ENCODE results near the gene APBB2.

The APBB2 gene

GRCh38 chr4:40811956-40812355 lies 402.4 kb downstream of the APBB2 start:
- no peak for DNase-seq
- H3K4me1 Mint-ChIP-seq, result no peaks in the 10 kb centered on the region
- no peak for ATAC-seq
- no peak overlapping the region for H3K4me3 Mint-ChIP-seq
- H3K27me3 Mint-ChIP-seq, result no peaks in the 10 kb centered on the region
- no peaks in the 10 kb centered on the region for H3K9me3 Mint-ChIP-seq
- no peak overlapping the region for H3K27ac Mint-ChIP-seq

- no peaks in the 10 kb centered on the region for H3K9me3 Mint-ChIP-seq
- DNase-seq (no peak), ATAC-seq (no peak)
- H3K27ac Mint-ChIP-seq, result peak overlapping the region in 1 of 2 donors; percentile 50
- H3K27me3 Mint-ChIP-seq, result no peaks in the 10 kb centered on the region
- no peaks in the 10 kb centered on the region for H3K4me1 Mint-ChIP-seq
- no peak overlapping the region for H3K4me3 Mint-ChIP-seq
Observed at GRCh38 chr4:40808926-40809457, 405.4 kb downstream of the APBB2 start.

- DNase-seq (no peak), ATAC-seq (no peak)
- H3K27ac Mint-ChIP-seq, result no peak overlapping the region
- no peak overlapping the region for H3K4me3 Mint-ChIP-seq
- no peaks in the 10 kb centered on the region for H3K9me3 Mint-ChIP-seq
- H3K4me1 Mint-ChIP-seq, result no peaks in the 10 kb centered on the region
- H3K27me3 Mint-ChIP-seq, result no peaks in the 10 kb centered on the region
Observed at GRCh38 chr4:40804598-40804997, 409.7 kb downstream of the APBB2 start.

GRCh38 chr4:40800064-40800463 lies 414.3 kb downstream of the APBB2 start:
- H3K4me3 Mint-ChIP-seq, result no peak overlapping the region
- ATAC-seq, result no peak
- no peaks in the 10 kb centered on the region for H3K9me3 Mint-ChIP-seq
- no peak for DNase-seq
- H3K27ac Mint-ChIP-seq, result no peak overlapping the region
- H3K4me1 Mint-ChIP-seq, result no peaks in the 10 kb centered on the region
- H3K27me3 Mint-ChIP-seq, result no peaks in the 10 kb centered on the region

- Mint-ChIP-seq H3K4me1 (no peaks in the 10 kb centered on the region), H3K27me3 (peaks cover 19% of the 10 kb centered on the region), H3K4me3 (no peak overlapping the region), H3K9me3 (no peaks in the 10 kb centered on the region), H3K27ac (no peak overlapping the region)
- ATAC-seq (no peak), DNase-seq (no peak)
Observed at GRCh38 chr4:40789771-40790170, 424.6 kb downstream of the APBB2 start.

- H3K27me3 Mint-ChIP-seq, result peaks cover 27% of the 10 kb centered on the region
- no peak for DNase-seq
- no peaks in the 10 kb centered on the region for H3K9me3 Mint-ChIP-seq
- no peak overlapping the region for H3K27ac Mint-ChIP-seq
- H3K4me1 Mint-ChIP-seq, result no peaks in the 10 kb centered on the region
- no peak for ATAC-seq
- no peak overlapping the region for H3K4me3 Mint-ChIP-seq
Observed at GRCh38 chr4:40789031-40789430, 425.3 kb downstream of the APBB2 start.

- H3K9me3 Mint-ChIP-seq, result no peaks in the 10 kb centered on the region
- H3K27me3 Mint-ChIP-seq, result peaks cover 32% of the 10 kb centered on the region
- no peaks in the 10 kb centered on the region for H3K4me1 Mint-ChIP-seq
- DNase-seq (no peak), ATAC-seq (no peak)
- no peak overlapping the region for H3K4me3 Mint-ChIP-seq
- no peak overlapping the region for H3K27ac Mint-ChIP-seq
Observed at GRCh38 chr4:40788331-40788730, 426.0 kb downstream of the APBB2 start.

- H3K27me3 Mint-ChIP-seq, result peaks cover 40% of the 10 kb centered on the region
- H3K27ac Mint-ChIP-seq, result no peak overlapping the region
- ATAC-seq, result no peak
- H3K4me1 Mint-ChIP-seq, result no peaks in the 10 kb centered on the region
- no peak overlapping the region for H3K4me3 Mint-ChIP-seq
- no peaks in the 10 kb centered on the region for H3K9me3 Mint-ChIP-seq
- no peak for DNase-seq
Observed at GRCh38 chr4:40785727-40786126, 428.6 kb downstream of the APBB2 start.

- H3K9me3 Mint-ChIP-seq, result no peaks in the 10 kb centered on the region
- DNase-seq, result no peak
Observed at GRCh38 chr4:40782876-40783275, 431.5 kb downstream of the APBB2 start.

GRCh38 chr4:40778090-40778489 lies 436.3 kb downstream of the APBB2 start:
- ATAC-seq (no peak), DNase-seq (no peak)
- Mint-ChIP-seq H3K27me3 (peaks cover 7% of the 10 kb centered on the region), H3K27ac (no peak overlapping the region), H3K9me3 (no peaks in the 10 kb centered on the region), H3K4me1 (no peaks in the 10 kb centered on the region), H3K4me3 (no peak overlapping the region)

More at GRCh38 chr4:40782876-40783275, 431.5 kb downstream of the APBB2 start:
- Mint-ChIP-seq H3K4me3 (no peak overlapping the region), H3K4me1 (no peaks in the 10 kb centered on the region), H3K27me3 (peaks cover 32% of the 10 kb centered on the region), H3K27ac (no peak overlapping the region)
- no peak for ATAC-seq

GRCh38 chr4:40769266-40769665 lies 445.1 kb downstream of the APBB2 start:
- Mint-ChIP-seq H3K27me3 (peaks cover 12% of the 10 kb centered on the region), H3K9me3 (no peaks in the 10 kb centered on the region), H3K4me3 (no peak overlapping the region), H3K4me1 (no peaks in the 10 kb centered on the region), H3K27ac (no peak overlapping the region)
- no peak for DNase-seq
- ATAC-seq, result no peak

- peak overlapping the region; percentile 95 to 96 for H3K27ac Mint-ChIP-seq
- peak; percentile 54 to 77 for DNase-seq
Observed at GRCh38 chr4:40763228-40763716, 451.1 kb downstream of the APBB2 start.

More at GRCh38 chr4:40763228-40763716, 451.1 kb downstream of the APBB2 start:
- peak; percentile 99 for ATAC-seq
- Mint-ChIP-seq H3K4me3 (peak overlapping the region in 1 of 2 donors; percentile 68), H3K4me1 (peaks cover 16% of the 10 kb centered on the region), H3K9me3 (no peaks in the 10 kb centered on the region), H3K27me3 (peaks cover 12% of the 10 kb centered on the region)

Measured in stimulated activated naive CD8-positive, alpha-beta T cell treated with anti-CD3 and anti-CD28 coated beads, Interleukin-15, amount 100 ng/mL, for 72 hours (primary cell).